ENCODE data around the gene ZNF613.
"Not testable (repeated sequence)": the region's sequence is repeated elsewhere in the genome, so short reads cannot be mapped to it uniquely, and the experiment has no call there.

ZNF613 gene

DNA sequence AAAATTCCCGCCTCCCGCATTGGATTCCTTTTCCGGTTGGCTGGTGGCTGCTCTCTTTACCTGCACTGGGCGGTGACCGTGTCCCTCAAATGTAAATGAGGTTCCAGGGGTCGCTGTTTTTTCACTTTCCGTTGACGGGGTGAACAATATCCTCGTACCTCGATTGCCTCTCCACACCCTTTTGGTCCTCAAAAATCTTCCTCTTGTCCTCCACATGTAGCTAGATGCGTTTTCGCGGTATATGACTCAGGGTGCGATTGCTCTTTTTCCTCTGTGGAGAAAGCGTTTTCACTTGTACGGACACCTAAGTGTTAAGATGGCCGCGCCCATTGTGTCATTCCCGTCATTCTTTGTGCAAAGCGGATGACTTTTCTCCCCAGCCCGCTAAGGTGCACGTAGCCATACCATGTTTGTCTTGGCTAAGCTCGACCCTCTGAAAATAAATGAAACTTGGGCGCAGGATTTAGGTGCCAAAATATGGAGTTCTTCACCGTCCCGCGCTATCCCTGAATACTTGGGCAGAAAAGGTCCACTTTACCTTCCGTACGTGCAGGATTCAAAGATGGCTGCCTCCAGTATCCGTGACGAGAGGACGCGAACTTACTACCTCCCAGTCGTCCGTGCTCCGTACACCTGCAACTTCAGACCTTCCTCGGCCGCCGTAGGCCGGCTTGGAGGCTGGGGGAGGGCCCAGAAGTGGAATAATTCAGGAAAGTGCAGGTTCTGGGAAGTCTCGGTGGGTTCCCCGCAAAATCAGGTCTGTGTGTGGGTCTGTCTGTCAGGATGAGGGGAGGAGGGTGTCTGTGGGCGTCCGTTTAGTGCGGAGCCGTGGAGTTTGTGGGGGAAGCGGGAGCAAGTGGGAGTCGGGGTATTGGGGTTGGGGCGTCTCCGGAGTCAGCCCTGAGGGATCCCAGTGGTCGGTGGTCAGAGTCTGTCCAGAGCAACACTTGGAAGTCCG lies at the start of gene ZNF613:
TSS of gene ZNF613 (plus strand) at position 689 of the 958 bp plus-strand sequence. CDS start 8,749 bp downstream, outside the sequence.
- DNase-seq: peak; percentile 88

GRCh38 chr19:51882518-51882917 lies 44.8 kb upstream of the ZNF613 start:
- no peak for DNase-seq

GRCh38 chr19:51884713-51885112 lies 42.6 kb upstream of the ZNF613 start:
- DNase-seq: no peak

DNA sequence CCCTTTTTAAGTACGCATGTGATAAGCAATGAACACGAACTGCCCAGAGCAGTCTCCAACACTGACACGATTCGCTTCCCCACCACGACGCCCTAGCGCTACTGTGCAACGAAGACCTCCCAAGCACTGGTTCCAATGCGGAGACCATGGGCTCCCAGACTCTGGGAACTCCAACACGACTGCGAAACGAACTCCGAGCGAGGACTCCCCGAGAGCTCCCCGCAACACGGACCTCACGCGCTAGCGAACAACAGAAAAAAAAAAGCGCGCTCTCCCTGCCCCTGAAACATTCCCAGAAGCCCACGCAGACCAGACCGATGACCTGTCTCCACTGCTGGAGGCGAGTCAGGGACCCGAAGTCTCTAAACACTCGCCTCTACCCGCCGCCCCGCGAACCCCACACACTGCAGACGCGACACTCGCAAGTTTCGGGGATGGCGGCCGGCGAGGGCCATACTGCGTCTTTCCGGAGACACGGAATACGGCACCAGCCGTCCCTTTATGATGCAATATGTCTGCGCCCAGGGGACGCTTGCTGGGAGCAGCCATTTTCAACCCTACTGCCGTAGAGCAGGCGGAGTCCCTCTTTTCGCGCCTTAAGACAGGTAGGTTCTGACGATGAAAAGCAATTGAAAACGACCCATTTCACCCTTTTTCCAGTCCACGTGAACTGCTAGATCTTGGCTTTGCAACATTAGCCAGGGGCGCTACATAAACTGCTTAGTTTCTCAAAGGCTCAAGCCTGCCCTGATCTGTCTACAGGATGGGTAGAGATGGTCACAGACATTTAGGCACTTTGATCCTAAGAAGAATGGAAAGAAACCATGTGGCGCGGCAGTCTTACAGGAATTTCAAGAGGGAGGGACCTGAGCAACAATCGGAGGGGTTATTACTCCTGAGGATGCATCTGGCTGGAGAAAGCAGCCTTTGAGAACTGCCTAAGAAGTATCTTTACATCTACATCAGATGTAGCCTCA lies 39.5 kb upstream of the ZNF613 start, which contains the start of gene ZNF577:
TSS of gene ZNF577 (minus strand) at position 430 of the 977 bp plus-strand sequence. CDS start 7,569 bp downstream, outside the sequence.
- peak; percentile 64 for DNase-seq

- no peak for DNase-seq
These were observed 37.3 kb upstream of the ZNF613 start for GRCh38 chr19:51889934-51890333.

DNA sequence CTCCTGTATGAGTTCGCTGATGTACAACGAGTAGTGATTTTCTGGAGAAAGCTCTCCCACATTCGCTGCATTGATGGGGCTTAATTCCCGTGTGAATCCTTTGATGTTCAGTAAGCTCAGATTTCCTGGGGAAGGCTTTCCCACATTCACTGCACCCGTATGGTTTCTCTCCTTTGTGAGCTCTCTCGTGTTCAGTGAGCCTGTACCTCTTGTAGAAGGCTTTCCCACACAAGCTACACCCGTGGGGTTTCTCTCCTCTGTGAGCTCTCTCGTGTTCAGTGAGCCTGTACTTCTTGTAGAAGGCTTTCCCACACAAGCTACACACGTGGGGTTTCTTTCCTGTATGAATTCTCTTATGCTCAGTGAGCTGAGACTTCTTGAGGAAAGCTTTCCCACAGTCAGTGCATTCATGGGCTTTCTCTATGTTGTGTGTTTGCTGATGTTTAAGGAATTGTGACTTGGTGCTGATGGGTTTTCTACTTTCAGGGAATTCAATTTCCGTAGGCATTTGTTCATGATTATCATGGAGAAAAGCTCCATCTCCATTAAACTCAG lies 36.0 kb upstream of the ZNF613 start:
- no peak for DNase-seq

DNA sequence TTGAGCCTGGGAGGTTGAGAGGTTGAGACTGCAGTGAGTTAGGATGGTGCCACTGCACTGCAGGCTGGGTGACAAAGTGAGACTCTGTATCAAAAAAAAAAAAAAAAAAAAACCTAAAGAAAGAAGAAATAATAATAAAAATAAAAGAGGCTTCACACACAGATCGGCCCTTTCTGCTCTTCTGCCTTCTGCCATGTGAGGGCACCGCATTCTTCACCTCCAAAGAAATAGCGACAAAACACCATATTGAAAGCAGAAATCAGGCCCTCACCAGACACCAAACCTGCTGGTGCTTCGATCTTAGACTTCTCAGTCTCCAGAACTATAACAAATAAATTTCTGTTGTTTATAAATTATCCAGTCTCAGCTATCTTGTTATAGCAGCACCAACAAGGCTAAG lies 25.4 kb upstream of the ZNF613 start:
- DNase-seq: no peak

DNA sequence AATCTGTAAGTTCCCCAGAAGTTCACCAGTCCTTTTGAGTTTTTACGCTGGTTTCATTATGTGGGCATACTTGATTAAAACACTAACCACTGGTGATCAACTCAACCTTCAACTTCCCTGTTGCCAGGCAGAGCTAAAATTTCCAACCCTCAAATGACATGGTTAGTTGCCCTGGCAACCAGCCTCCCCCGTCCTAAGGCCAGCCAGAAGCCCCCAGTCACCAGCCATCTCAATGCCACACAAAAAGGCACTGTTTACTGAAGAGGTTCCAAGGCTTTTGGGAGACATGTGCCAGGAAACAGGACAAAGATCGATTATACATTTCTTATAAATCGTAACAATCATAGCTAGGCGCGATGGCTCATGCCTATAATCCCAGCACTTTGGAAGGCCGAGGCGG lies 24.1 kb upstream of the ZNF613 start:
- DNase-seq: no peak

DNA sequence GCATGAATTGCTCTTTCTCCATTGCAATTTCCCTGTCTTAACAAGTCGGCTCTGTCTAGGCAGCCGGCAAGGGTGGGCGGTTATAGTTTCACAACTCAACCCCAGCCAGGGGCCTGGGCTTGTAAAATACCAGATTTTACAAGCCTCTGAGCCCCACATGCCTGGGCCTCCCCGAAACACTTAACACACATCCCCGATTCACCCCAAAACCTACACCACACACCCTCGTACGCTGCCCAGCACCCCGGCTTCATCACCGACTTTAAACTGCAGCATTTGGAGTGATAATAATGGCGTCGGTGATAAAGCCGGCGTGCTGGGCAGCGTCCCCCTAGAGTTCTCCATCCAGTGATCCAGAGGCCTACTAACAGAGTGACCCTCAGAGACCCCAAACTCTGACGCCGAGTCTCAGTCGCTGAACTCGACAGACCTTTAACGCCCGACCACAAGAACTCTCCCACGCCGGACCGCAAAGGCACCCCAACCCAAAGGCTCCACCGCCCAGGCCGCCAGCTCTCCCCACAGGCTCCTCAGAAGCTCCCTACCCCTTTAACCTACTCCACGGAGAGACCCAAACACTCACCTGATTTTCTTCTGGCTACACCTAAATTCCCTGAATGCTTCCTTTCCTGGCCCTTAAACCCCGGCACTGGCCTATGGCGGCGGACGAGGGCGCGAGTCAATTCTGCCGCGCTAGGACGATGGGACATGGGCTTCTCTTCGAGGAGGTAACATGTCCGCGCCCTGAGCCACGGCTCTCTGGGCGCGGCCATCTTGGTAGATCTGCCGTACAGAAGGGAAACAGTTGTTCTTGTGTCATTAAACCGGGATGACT lies 22.7 kb upstream of the ZNF613 start, which contains the start of gene ZNF649:
TSS of gene ZNF649 (minus strand) at position 687 of the 835 bp plus-strand sequence. CDS start 4,910 bp downstream, outside the sequence.
- DNase-seq: peak; percentile 83

GRCh38 chr19:51905206-51905605 lies 22.1 kb upstream of the ZNF613 start:
- DNase-seq: no peak

GRCh38 chr19:51905639-51906038 lies 21.6 kb upstream of the ZNF613 start:
- not testable (repeated sequence) for DNase-seq

- DNase-seq: not testable (repeated sequence)
These were observed 21.2 kb upstream of the ZNF613 start for GRCh38 chr19:51906108-51906507.

DNA sequence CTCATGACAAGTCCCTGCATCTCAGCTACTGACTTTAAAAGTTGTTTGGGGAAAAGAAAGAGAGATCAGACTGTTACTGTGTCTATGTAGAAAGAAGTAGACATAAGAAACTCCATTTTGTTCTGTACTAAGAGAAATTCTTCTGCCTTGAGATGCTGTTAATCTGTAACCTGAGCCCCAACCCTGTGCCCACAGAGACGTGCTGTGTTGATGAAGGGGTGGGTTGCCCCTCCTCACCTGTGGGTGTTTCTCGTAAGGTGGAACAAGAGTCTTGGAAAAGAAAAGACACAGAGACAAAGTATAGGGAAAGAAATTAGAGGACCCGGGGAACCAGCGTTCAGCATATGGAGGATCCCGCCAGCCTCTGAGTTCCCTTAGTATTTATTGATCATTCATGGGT lies 19.3 kb upstream of the ZNF613 start:
- DNase-seq: not testable (repeated sequence)

GRCh38 chr19:51915324-51915867 lies 11.9 kb upstream of the ZNF613 start:
- DNase-seq: no peak

GRCh38 chr19:51916167-51916566 lies 11.1 kb upstream of the ZNF613 start:
- no peak for DNase-seq

- no peak for DNase-seq
These were observed 7.7 kb upstream of the ZNF613 start for GRCh38 chr19:51919606-51920005.

DNA sequence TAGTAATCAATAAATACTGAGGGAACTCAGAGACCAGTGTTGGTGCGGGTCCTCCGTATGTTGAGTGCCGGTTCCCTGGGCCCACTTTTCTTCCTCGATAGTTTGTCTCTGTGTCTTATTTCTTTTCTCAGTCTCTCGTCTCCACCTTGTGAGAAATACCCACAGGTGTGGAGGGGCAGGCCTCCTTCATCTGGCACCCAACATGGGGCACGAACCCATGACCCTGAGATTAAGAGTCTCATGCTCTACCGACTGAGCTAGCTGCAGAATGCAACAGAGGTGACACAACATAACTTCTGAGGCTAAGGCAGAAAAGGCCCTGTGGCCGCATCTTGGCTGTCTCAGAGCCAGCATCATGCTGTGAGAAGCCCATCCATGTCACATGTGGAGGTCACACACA lies 5.3 kb upstream of the ZNF613 start:
- DNase-seq: no peak

DNA sequence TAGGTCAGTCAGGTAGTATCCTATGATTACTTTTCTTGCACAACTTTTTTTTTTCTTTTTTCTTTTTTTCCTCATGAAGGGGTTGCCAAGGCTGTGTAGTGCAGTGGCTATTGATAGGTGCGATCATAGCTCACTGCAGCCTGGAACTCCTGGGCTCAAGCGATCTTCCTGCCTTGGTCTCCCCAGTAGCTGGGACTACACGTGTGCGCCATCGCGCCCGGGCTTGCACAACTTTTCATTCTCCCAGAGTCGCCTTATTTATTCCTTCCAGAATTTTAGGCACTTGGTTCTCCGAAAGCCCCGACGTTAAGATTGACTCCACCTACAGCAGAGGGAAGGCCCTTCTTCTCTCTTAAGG lies 867 bp upstream of the ZNF613 start:
- no peak for DNase-seq

- no peak for DNase-seq
These were observed 587 bp downstream of the ZNF613 start for GRCh38 chr19:51927859-51928258.

DNA sequence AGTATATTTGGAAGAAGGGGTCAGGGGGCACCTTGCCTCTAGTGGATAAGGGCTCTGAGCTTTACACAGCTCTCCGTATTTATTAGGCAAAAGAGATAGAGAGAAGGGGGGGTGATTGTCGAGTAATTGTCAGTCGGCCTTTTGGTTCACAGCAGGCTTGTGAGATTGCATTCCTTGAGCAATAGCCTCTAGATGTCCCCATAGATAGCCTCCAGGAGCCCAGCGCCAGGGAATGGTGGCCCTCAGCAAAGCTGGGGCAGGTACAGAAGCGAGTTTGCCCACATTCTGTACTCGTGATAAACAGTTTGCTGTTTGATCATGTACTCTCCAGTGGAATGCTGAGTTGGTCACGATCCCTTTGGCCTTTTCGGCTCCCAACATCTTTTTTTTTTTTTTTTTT lies 4.6 kb downstream of the ZNF613 start:
- DNase-seq: no peak

DNA sequence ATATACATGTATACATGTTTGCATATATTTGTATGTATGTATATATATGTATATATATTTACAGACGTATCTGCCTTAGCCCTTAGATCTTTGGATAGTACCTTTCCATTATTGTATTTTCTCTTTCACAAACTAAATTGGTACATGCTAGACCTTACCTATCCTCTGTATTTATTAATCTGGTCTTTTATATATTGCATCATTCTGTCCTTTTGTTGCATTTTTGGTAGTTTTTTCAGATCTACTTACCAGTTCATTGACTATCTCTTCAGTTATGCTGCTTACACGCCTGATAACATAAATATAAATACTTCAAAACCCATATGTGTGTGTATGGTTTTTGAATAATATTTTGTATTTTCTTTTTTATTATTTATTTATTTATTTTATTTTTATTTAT lies 11.7 kb downstream of the ZNF613 start:
- DNase-seq: no peak
